GM18502 (cell line): ENCODE results near the gene EEA1.
"Not testable (repeated sequence)": the region's sequence is repeated elsewhere in the genome, so short reads cannot be mapped to it uniquely, and the experiment has no call there.

Source experiments
- ATAC-seq: cut with Tn5 transposase; IDR thresholded peaks from one replicate; pipeline ENCODE4 v1.9.1; 2021; ENCODE audit warnings: mild to moderate bottlenecking; ENCODE audit not compliant: unreplicated experiment, poor library complexity

EEA1 gene

GRCh38 chr12:92928962-92929915 lies at the start of gene EEA1:
EEA1 (minus strand) TSS chr12:92929295; CDS start chr12:92929066, 229 bp downstream.
- ATAC-seq: peak; percentile 89

GRCh38 chr12:92978607-92979006 lies 49.5 kb upstream of the EEA1 start:
- no peak for ATAC-seq

DNA sequence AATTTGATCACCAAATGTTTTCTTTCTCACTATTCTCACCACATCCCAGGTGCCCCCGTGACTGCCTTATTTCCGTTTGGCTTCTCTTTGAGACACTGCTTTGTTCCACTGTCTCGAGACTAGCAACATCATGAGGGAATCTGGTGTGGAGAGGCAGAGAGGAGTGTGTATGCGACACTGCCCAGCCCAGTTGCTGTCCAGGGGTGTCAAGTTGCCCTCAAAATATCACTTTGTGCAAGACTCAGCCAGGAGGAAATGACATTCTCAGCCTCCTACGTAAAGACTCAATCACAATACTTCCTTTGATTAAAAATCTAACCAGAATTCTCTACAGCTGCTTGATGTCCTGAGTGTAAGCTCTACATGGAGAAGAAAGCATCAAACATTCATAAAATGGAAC lies 48.2 kb upstream of the EEA1 start:
- ATAC-seq: no peak

DNA sequence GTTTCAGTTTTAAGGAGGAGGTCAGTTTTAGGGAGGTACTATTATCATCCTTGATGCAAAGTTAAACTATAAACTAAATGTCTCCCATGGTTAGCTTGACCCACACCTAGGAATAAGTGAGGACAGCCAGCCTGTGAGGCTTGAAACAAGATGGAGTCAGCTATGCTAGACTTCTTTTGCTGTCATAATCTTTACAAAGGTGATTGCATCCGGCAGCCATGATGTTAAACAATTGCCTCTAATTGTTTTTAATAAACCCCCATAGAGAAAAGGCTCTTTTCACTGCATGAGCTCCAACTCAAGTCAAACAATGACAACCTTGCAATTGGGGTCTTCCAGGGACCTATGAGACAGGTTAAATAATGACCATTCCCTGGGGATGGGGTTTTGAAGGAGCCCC lies 45.7 kb upstream of the EEA1 start:
- ATAC-seq: no peak

- ATAC-seq: peak; percentile 36
Measured at GRCh38 chr12:92973614-92974013, 44.5 kb upstream of the EEA1 start.

DNA sequence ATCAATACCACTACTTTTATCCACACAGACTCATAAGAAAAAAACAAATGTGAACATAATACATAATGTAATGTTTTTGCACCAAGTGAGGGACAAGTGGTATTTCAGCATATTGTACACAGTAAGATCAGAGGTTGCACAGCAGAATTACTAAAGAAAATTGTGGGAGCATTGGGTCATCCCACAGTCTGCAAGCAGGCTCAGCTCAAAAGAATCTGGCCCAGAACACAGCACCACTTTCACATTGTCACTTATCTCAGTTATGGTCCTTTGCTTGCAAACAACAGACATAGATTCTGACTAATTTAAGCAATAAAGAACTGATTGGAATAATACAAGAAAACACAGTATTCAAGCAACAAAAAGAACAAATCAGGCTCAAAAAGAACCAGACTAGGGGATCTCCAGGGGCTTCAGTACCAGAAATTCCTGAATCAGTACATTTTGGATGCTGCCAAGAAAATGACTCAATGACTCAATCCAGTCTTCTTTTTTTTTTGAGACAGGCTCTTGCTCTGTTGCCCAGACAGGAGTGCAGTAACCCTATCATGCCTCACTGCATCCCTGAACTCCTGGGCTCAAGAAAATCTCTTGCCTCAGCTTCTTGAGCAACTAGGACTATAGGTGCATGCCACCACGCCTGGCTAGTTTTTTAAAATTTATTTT lies 42.9 kb upstream of the EEA1 start:
- no peak for ATAC-seq

DNA sequence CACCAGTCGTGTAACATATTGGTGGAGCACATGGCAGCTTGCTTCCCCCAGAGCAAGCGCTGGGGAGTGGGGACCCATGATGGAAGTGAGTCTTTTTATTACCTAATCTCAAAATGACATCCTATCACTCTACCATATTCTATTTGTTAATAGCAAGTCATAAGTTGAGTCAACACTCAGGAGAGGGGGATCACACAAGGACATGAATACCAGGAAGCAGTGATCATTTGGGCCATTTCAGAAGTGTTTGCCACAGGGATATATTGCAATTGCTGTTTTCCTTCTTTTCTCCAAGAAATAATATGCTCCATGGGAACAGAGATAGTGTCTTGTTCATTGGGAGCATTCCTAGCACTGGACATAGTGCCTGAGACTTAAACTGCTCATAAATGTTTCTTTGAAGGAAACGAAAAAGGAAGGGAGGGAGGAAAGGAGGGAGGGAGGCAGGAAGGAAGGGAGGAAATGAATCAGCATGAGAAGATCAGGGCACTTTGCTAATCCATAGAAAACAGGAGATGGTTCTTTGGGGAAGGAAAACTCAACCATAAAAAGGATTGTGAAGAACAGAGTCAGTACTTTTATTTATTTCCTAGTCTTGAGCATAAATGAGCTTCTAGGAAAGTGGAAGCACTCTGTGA lies 39.2 kb upstream of the EEA1 start:
- ATAC-seq: no peak

DNA sequence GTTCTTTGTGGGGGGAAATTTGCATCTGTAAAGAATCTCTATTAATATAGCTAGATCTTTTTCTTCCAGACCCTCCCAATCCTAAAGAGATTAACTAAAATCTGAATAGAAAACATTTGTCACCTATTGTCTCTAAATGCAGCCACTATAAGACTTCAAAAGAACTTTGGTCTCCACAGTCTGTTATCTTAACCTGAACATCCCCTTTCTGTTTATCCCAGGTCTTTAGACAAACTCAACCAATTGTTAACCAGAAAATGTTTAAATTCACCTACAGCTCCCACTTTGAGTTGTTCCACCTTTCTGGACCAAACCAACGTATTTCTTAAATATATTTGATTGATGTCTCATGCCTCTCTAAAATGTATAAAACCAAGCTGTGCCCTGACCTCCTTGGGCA lies 35.3 kb upstream of the EEA1 start:
- ATAC-seq: not testable (repeated sequence)

GRCh38 chr12:92961949-92962348 lies 32.9 kb upstream of the EEA1 start:
- ATAC-seq: no peak

DNA sequence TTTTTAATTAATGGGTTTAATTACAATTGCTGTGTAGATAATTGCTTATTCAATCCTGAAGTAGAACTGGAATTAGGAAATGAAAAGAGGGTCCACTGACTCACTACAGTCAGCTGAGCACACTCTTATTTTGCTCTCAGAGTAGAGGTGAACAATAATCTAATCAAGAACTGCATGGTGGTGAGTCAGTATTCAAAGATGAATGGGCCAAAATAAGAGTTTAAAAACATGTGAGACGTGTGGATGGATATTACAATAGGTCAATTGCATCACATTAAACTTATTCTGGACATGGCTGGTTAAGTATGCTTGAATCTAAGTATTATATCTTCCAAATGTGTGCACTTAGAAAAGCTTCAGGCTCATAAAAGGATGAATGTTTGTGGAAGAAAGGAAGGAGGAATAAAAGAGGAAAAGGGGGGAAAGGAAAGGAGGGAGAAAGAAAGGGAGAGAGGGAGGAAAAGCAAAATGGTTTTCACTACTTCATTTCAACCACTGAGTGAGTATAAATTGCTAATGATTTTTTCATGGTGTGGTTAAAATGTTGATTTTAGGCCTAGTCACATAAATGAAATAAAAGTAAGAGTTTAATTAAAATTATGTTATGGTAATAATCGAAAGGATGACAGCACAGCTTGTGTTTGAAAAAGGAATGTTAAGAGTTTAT lies 27.0 kb upstream of the EEA1 start:
- ATAC-seq: no peak

GRCh38 chr12:92953747-92954146 lies 24.7 kb upstream of the EEA1 start:
- ATAC-seq: no peak

DNA sequence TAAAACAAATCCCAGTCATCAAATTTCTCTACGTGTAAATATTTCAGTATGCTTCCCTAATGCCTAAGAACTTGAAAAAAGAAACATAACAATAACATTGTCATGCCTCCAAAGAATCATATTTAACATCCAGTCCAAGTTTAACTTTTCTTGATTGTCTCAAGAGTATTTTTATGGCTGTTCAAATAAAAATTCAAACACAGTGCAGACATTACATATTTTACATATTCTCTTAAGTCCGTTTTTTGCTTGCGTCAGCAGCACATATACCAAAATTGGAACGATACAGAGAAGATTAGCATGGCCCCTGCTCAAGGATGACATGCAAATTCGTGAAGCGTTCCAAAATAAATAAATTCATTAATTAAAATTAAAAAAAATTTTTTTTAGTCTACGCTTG lies 23.3 kb upstream of the EEA1 start:
- ATAC-seq: no peak

DNA sequence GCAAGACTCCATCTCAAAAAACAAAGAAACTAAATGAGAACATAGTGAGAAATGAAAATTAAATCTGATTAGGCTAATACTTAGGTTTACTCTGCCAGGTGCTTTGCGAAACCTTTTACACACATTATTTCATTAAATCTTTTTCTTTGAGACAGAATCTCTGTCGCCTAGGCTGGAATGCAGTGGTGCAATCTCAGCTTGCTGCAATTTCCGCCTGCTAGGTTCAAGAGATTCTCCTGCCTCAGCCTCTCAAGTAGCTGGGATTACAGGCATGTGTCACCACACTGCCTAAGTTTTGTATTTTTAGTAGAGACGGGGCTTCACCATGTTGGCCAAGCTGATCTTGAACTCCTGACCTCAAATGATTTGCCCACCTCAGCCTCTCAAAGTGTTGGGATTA lies 21.9 kb upstream of the EEA1 start:
- no peak for ATAC-seq

DNA sequence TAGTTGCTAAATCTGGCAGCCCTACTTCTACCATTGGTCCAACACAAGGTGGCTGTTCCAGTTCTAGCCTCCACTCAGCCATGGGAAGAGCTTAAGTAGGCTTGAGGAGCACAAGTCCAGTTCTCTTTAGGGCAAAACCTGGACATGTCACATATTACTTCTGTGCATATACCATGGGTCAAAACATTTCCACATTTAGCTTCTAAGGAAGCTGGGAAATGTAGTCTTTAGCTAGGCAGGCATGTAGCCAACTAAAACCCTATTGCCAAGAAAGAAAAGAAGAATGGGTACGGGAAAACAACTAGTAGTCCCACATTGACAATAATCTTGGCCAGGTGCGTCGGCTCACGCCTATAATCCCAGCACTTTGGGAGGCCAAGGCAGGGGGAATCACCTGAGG lies 20.9 kb upstream of the EEA1 start:
- ATAC-seq: no peak

GRCh38 chr12:92949466-92949865 lies 20.4 kb upstream of the EEA1 start:
- no peak for ATAC-seq

DNA sequence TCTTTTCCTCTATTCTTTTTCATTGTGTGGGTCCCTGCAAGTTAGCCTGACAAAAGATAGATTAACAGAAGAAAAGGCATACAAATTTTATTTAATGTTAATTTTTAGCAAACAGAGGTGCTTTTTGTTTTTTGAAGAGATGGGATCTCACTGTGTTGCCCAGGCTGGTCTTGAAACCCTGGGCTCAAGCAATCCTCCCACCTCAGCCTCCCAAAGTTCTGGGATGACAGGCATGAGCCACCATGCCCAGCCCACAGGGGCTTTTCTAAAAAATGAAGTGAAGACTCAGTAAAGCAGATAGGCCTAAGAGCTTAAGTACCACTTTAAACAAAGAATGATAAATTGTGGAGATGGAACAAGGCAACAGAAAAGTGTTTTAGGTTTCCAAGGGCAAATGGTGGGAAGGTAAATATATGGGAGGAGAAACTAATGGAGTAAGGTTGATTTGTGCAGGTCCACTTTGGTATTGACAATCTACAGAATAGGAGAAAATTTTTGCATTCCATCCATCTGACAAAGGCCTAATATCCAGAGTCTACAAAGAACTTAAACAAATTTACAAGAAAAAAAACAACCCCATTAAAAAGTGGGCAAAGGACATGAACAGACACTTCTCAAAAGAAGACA lies 18.6 kb upstream of the EEA1 start:
- ATAC-seq: no peak

DNA sequence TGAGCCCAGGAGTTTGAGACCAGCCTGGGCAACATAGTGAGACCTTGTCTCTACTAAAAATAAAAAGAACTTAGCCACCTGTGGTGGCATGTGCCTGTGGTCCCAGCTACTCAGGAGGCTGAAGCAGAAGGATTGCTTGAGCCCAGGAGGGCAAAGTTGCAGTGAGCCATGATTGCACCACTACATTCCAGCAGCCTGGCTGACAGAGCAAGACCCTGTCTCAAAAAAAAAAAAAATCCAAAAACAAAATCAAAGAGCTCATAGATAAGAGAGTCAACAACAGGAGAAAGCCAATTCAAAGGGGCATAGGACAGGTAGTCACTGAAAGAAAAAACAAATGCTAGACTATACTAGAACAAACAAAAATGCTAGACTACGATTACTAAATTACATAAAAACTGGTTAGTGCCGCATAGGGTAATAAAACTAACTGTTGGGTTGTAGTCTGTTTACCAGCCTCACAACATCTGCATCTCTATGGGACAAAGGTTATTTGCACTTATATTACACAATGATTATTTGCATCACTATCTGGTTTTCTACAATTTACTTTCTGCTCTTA lies 16.6 kb upstream of the EEA1 start:
- no peak for ATAC-seq

- no peak for ATAC-seq
Measured at GRCh38 chr12:92943482-92944250, 14.6 kb upstream of the EEA1 start.

GRCh38 chr12:92942905-92943304 lies 13.8 kb upstream of the EEA1 start:
- ATAC-seq: no peak
